MM.1S (cell line): ENCODE data around the gene ZNF138.

Experiments used
- CTCF ChIP-seq: fragments of 300-600 bp; sonication (generic); IDR thresholded peaks from 2 replicates; pipeline ENCODE4 v1.5.1; 2016; ENCODE audit warnings: antibody characterized with exemption, low read length, mixed read lengths
- EZH2 ChIP-seq: fragments of 300-600 bp; sonication (generic); optimal IDR thresholded peaks from 2 replicates; pipeline ENCODE3; 2017; ENCODE audit warnings: low read depth, mild to moderate bottlenecking, antibody characterized with exemption, low read length, mixed read lengths

DNA sequence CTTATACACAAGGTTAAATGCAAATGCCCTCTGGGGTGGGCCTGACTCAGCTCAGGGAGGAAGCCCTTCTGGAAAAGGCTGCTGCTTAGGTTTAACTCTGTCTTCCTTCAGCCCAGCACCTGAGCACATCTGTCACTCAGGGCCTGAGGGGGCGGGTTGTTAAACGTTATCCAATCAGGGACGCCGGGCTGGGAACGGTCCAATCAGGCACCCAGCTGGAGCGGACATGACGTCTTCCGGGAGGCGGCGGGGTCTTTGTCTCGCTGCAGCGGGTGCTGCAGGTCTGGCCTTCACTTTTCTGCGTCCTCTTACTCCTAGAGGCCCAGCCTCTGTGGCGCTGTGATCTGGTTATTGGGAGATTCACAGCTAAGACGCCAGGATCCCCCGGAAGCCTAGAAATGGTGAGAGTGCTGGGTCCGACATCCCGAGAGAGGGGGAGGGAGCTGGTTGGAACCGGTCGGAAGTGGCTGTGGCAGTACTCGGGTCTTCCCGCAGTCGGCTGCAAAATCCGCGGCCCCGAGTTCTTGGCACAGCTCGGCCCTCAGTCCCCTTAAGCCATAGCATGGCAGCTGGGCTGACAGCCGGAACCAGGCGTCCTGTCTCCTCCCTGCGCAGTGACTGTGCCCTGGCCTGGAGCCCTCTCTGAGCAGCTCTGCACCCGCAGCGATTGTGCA lies at the start of gene ZNF138:
- TF ChIP-seq CTCF (no peak), EZH2 (no peak)
